ENCODE results near the gene HIF3A.

DNA sequence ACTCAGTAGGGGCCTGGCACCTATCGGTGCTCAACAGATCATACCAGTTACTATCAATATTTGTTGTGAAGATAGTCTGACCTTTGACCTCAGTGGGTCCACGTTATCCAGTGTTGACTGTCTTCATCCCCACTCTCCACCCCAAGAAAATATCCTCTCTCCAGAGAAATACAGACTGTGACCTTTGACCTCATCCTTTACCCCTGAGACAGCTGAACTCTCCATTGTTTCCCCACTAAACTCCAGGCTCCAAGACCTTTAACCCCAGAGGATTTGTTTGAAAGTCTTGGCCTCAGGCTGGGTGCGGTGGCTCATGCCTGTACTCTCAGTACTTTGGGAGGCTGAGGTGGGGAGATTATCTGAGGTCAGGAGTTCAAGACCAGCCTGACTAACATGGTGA lies 27.4 kb downstream of the HIF3A start:
- TF ChIP-seq, protein P1, sequence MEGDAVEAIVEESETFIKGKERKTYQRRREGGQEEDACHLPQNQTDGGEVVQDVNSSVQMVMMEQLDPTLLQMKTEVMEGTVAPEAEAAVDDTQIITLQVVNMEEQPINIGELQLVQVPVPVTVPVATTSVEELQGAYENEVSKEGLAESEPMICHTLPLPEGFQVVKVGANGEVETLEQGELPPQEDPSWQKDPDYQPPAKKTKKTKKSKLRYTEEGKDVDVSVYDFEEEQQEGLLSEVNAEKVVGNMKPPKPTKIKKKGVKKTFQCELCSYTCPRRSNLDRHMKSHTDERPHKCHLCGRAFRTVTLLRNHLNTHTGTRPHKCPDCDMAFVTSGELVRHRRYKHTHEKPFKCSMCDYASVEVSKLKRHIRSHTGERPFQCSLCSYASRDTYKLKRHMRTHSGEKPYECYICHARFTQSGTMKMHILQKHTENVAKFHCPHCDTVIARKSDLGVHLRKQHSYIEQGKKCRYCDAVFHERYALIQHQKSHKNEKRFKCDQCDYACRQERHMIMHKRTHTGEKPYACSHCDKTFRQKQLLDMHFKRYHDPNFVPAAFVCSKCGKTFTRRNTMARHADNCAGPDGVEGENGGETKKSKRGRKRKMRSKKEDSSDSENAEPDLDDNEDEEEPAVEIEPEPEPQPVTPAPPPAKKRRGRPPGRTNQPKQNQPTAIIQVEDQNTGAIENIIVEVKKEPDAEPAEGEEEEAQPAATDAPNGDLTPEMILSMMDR (IDR thresholded peaks at IDR 0.05; ENCODE audit: low read length), result no peak
- TF ChIP-seq EZH2phosphoT487 (IDR thresholded peaks at IDR 0.05; ENCODE audit: low read length) (no peak), EZH2 (optimal IDR thresholded peaks at IDR 0.05; ENCODE audit: low read depth, low read length) (no peak)
